Ovary (tissue), 3 donors: ENCODE results near the gene POU6F2.

Experiments used
- CTCF ChIP-seq, 3 donors: fragments of 450-650 bp in 2 of 3; fragments of 200-600 bp in 1 of 3; IDR thresholded peaks; one replicate each; pipeline versions ENCODE4 v1.5.1 to v1.8.0; 2016 to 2022; ENCODE audit warnings: antibody characterized with exemption in 3 of 3, mild to moderate bottlenecking in 1 of 3
- EP300 ChIP-seq: sonication (generic); formaldehyde crosslinking; IDR thresholded peaks from one replicate; pipeline ENCODE4 v1.6.1; 2017; ENCODE audit warnings: antibody characterized with exemption
- donor health status: DM: no; HTN: no; CAD: no.

- TF ChIP-seq CTCF (IDR thresholded peaks at IDR 0.05) (no peak), EP300 (no peak)
Measured at GRCh38 chr7:39453743-39454355, 476.1 kb downstream of the POU6F2 start.
